ENCODE results near the gene PPP1R2. TPM values are rescaled to one million over a fixed set of nuclear protein-coding genes. Genes with fewer than 3 reads are reported as not detected.

The PPP1R2 gene
- total and polyA plus RNA-seq, 4 donors = 26.2 to 77.0 (median 46.5) TPM

GRCh38 chr3:195540027-195540426 lies 3.1 kb downstream of the PPP1R2 start:
- WGBS, 2 donors = 72 to 80% methylated on average over 8 of the region's 8 CpGs
- H3K4me1 ChIP-seq (ENCODE audit: control insufficient read depth in 5 of 5, insufficient read depth in 5 of 5, low read length in 5 of 5) = peaks cover 9 to 27% (median 13%) of the 10 kb centered on the region in 5 donors
- peaks cover 0 to 2% (median 0%) of the 10 kb centered on the region in 4 donors for H3K36me3 ChIP-seq (ENCODE audit: control insufficient read depth in 4 of 4, insufficient read depth in 4 of 4, low read length in 4 of 4)
- TF ChIP-seq, protein P1, sequence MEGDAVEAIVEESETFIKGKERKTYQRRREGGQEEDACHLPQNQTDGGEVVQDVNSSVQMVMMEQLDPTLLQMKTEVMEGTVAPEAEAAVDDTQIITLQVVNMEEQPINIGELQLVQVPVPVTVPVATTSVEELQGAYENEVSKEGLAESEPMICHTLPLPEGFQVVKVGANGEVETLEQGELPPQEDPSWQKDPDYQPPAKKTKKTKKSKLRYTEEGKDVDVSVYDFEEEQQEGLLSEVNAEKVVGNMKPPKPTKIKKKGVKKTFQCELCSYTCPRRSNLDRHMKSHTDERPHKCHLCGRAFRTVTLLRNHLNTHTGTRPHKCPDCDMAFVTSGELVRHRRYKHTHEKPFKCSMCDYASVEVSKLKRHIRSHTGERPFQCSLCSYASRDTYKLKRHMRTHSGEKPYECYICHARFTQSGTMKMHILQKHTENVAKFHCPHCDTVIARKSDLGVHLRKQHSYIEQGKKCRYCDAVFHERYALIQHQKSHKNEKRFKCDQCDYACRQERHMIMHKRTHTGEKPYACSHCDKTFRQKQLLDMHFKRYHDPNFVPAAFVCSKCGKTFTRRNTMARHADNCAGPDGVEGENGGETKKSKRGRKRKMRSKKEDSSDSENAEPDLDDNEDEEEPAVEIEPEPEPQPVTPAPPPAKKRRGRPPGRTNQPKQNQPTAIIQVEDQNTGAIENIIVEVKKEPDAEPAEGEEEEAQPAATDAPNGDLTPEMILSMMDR (IDR thresholded peaks at IDR 0.05; ENCODE audit: control extremely low read depth, extremely low read depth) = no peak
- no peak overlapping the region for H3K4me3 ChIP-seq
- no peak for ATAC-seq (ENCODE audit: insufficient read depth, low FRiP score)
- H3K9me3 ChIP-seq (ENCODE audit: control insufficient read depth in 4 of 4, insufficient read depth in 3 of 4, low read length in 3 of 4) = no peaks in the 10 kb centered on the region
- no peaks in the 10 kb centered on the region for H3K27me3 ChIP-seq (ENCODE audit: control insufficient read depth in 3 of 3, insufficient read depth in 3 of 3, low read length in 2 of 3)
- H3K9ac ChIP-seq (ENCODE audit: insufficient read depth in 1 of 2, low read length in 2 of 2) = no peak overlapping the region
- no peak for DNase-seq
- no peak overlapping the region for H3K27ac ChIP-seq (ENCODE audit: low read depth in 1 of 2, low read length in 1 of 2)

- no peak overlapping the region for H3K9ac ChIP-seq (ENCODE audit: insufficient read depth in 1 of 2, low read length in 2 of 2)
- peaks cover 0 to 2% (median 0%) of the 10 kb centered on the region in 4 donors for H3K36me3 ChIP-seq (ENCODE audit: control insufficient read depth in 4 of 4, insufficient read depth in 4 of 4, low read length in 4 of 4)
- no peak for DNase-seq
- ATAC-seq (ENCODE audit: insufficient read depth, low FRiP score) = no peak
- H3K27ac ChIP-seq (ENCODE audit: low read depth in 1 of 2, low read length in 1 of 2) = no peak overlapping the region
- TF ChIP-seq, protein P1 (IDR thresholded peaks at IDR 0.05; ENCODE audit: control extremely low read depth, extremely low read depth) = no peak
- no peak overlapping the region for H3K4me3 ChIP-seq
- whole genome bisulfite sequencing, 2 donors = 79 to 86% methylated on average over 5 of the region's 5 CpGs
- H3K9me3 ChIP-seq (ENCODE audit: control insufficient read depth in 4 of 4, insufficient read depth in 3 of 4, low read length in 3 of 4) = no peaks in the 10 kb centered on the region
- peaks cover 9 to 27% (median 15%) of the 10 kb centered on the region in 5 donors for H3K4me1 ChIP-seq (ENCODE audit: control insufficient read depth in 5 of 5, insufficient read depth in 5 of 5, low read length in 5 of 5)
- H3K27me3 ChIP-seq (ENCODE audit: control insufficient read depth in 3 of 3, insufficient read depth in 3 of 3, low read length in 2 of 3) = no peaks in the 10 kb centered on the region
Measured at GRCh38 chr3:195539479-195539878, 3.6 kb downstream of the PPP1R2 start.

- ATAC-seq (ENCODE audit: insufficient read depth, low FRiP score) (no peak), DNase-seq (no peak)
- Histone ChIP-seq H3K27ac (ENCODE audit: low read depth in 1 of 2, low read length in 1 of 2) (no peak overlapping the region), H3K27me3 (ENCODE audit: control insufficient read depth in 3 of 3, insufficient read depth in 3 of 3, low read length in 2 of 3) (no peaks in the 10 kb centered on the region), H3K4me3 (no peak overlapping the region), H3K36me3 (ENCODE audit: control insufficient read depth in 4 of 4, insufficient read depth in 4 of 4, low read length in 4 of 4) (peaks cover 0 to 3% (median 0%) of the 10 kb centered on the region in 4 donors), H3K9ac (ENCODE audit: insufficient read depth in 1 of 2, low read length in 2 of 2) (no peak overlapping the region), H3K9me3 (ENCODE audit: control insufficient read depth in 4 of 4, insufficient read depth in 3 of 4, low read length in 3 of 4) (no peaks in the 10 kb centered on the region), H3K4me1 (ENCODE audit: control insufficient read depth in 5 of 5, insufficient read depth in 5 of 5, low read length in 5 of 5) (peaks cover 9 to 24% (median 13%) of the 10 kb centered on the region in 5 donors)
- TF ChIP-seq, protein P1 (IDR thresholded peaks at IDR 0.05; ENCODE audit: control extremely low read depth, extremely low read depth) = no peak
- 83 to 86% methylated on average over 2 of the region's 2 CpGs for WGBS, 2 donors
Measured at GRCh38 chr3:195537995-195538394, 5.1 kb downstream of the PPP1R2 start.

GRCh38 chr3:195535293-195535692 lies 7.8 kb downstream of the PPP1R2 start:
- DNase-seq (no peak), ATAC-seq (ENCODE audit: insufficient read depth, low FRiP score) (no peak)
- no peak overlapping the region for H3K4me3 ChIP-seq
- H3K36me3 ChIP-seq (ENCODE audit: control insufficient read depth in 4 of 4, insufficient read depth in 4 of 4, low read length in 4 of 4) = peaks cover 0 to 3% (median 0%) of the 10 kb centered on the region in 4 donors
- H3K27me3 ChIP-seq (ENCODE audit: control insufficient read depth in 3 of 3, insufficient read depth in 3 of 3, low read length in 2 of 3) = no peaks in the 10 kb centered on the region
- no peak overlapping the region for H3K9ac ChIP-seq (ENCODE audit: insufficient read depth in 1 of 2, low read length in 2 of 2)
- H3K9me3 ChIP-seq (ENCODE audit: control insufficient read depth in 4 of 4, insufficient read depth in 3 of 4, low read length in 3 of 4) = no peaks in the 10 kb centered on the region
- 88 to 90% methylated on average over 5 of the region's 5 CpGs for WGBS, 2 donors
- H3K27ac ChIP-seq (ENCODE audit: low read depth in 1 of 2, low read length in 1 of 2) = no peak overlapping the region
- TF ChIP-seq, protein P1 (IDR thresholded peaks at IDR 0.05; ENCODE audit: control extremely low read depth, extremely low read depth) = no peak
- H3K4me1 ChIP-seq (ENCODE audit: control insufficient read depth in 5 of 5, insufficient read depth in 5 of 5, low read length in 5 of 5) = peaks cover 2 to 17% (median 5%) of the 10 kb centered on the region in 5 donors

Measured in lung (tissue), 12 donors.